H9 (cell line): Measurements from ENCODE around the gene PRKCZ. TPM values are rescaled to one million over a fixed set of nuclear protein-coding genes. Genes with fewer than 3 reads are reported as not detected.

Experiments
- DNase-seq: peaks from one replicate; pipeline ENCODE4 v3.0.0-alpha.2; 2017
- H2AFZ ChIP-seq: one replicate; pipeline ENCODE4 v1.6.1; 2013; ENCODE audit warnings: mild to moderate bottlenecking, low read length, control low read depth, moderate library complexity
- H2AK5ac ChIP-seq: 2 replicates; pipeline ENCODE4 v1.6.1; 2013; ENCODE audit warnings: low read length, control low read depth, mixed read lengths; ENCODE audit not compliant: insufficient read length
- H2BK120ac ChIP-seq: one replicate; pipeline ENCODE4 v1.6.1; 2013; ENCODE audit warnings: low read depth, mild to moderate bottlenecking, low read length, control low read depth, inconsistent platforms; ENCODE audit not compliant: poor library complexity, severe bottlenecking
- H2BK12ac ChIP-seq: 2 replicates; pipeline ENCODE4 v1.6.1; 2013; ENCODE audit warnings: low read length, control low read depth, mixed read lengths, low read depth; ENCODE audit not compliant: insufficient read length
- H2BK15ac ChIP-seq: 2 replicates; pipeline ENCODE4 v1.6.1; 2013; ENCODE audit warnings: low read depth, low read length, control low read depth
- H2BK20ac ChIP-seq: one replicate; pipeline ENCODE4 v1.6.1; 2013; ENCODE audit warnings: low read depth, mild to moderate bottlenecking, low read length, control low read depth, inconsistent platforms; ENCODE audit not compliant: poor library complexity, severe bottlenecking
- H2BK5ac ChIP-seq: 2 replicates; pipeline ENCODE4 v1.6.1; 2013; ENCODE audit warnings: low read length, control low read depth, mixed read lengths; ENCODE audit not compliant: insufficient read length
- H3K14ac ChIP-seq: 2 replicates; pipeline ENCODE4 v1.6.1; 2013; ENCODE audit warnings: low read length, control low read depth; ENCODE audit not compliant: insufficient read depth
- H3K18ac ChIP-seq: 2 replicates; pipeline ENCODE4 v1.6.1; 2013; ENCODE audit warnings: low read depth, mild to moderate bottlenecking, mixed read lengths, low read length, control low read depth; ENCODE audit not compliant: insufficient read length
- H3K23ac ChIP-seq: 2 replicates; pipeline ENCODE4 v1.6.1; 2013; ENCODE audit warnings: low read length, control low read depth, mixed read lengths, low read depth; ENCODE audit not compliant: insufficient read length
- H3K23me2 ChIP-seq: 2 replicates; pipeline ENCODE4 v1.6.1; 2013; ENCODE audit warnings: low read depth, mild to moderate bottlenecking, mixed read lengths, low read length, control low read depth; ENCODE audit not compliant: insufficient read length, poor library complexity, severe bottlenecking
- H3K27ac ChIP-seq: 2 replicates; pipeline ENCODE4 v1.5.1; 2013; ENCODE audit warnings: low read length, control low read depth, mixed read lengths, low read depth; ENCODE audit not compliant: insufficient read length
- H3K27me3 ChIP-seq: 2 replicates; pipeline ENCODE4 v1.6.1; 2013; ENCODE audit warnings: low read length, control low read depth, inconsistent platforms; ENCODE audit not compliant: insufficient read depth
- H3K4ac ChIP-seq: 2 replicates; pipeline ENCODE4 v1.6.1; 2013; ENCODE audit warnings: low read depth, mild to moderate bottlenecking, control low read depth, inconsistent platforms, low read length, moderate library complexity
- H3K4me1 ChIP-seq: 2 replicates; pipeline ENCODE4 v1.6.1; 2013; ENCODE audit warnings: low read length, control low read depth, inconsistent platforms; ENCODE audit not compliant: insufficient read depth
- H3K4me2 ChIP-seq: 2 replicates; pipeline ENCODE4 v1.6.1; 2013; ENCODE audit warnings: low read length, control low read depth, mixed read lengths; ENCODE audit not compliant: insufficient read length, insufficient read depth
- H3K56ac ChIP-seq: 2 replicates; pipeline ENCODE4 v1.6.1; 2013; ENCODE audit warnings: low read depth, mild to moderate bottlenecking, mixed read lengths, low read length, control low read depth; ENCODE audit not compliant: insufficient read length
- H3K79me1 ChIP-seq: 2 replicates; pipeline ENCODE4 v1.6.1; 2013; ENCODE audit warnings: low read depth, mild to moderate bottlenecking, moderate library complexity, low read length, control low read depth, inconsistent platforms; ENCODE audit not compliant: insufficient read depth, poor library complexity, severe bottlenecking
- H3K79me2 ChIP-seq: 2 replicates; pipeline ENCODE4 v1.6.1; 2013; ENCODE audit warnings: low read length, control low read depth, inconsistent platforms; ENCODE audit not compliant: insufficient read depth
- H3K9ac ChIP-seq: 2 replicates; pipeline ENCODE4 v1.6.1; 2013; ENCODE audit warnings: low read length, control low read depth, mixed read lengths; ENCODE audit not compliant: insufficient read length; ENCODE audit errors: extremely low read depth
- H3K9me3 ChIP-seq: one replicate; pipeline ENCODE4 v1.6.1; 2013; ENCODE audit warnings: low read depth, low read length, inconsistent platforms; ENCODE audit not compliant: control insufficient read depth
- H3T11ph ChIP-seq: one replicate; pipeline ENCODE4 v1.6.1; 2013; ENCODE audit warnings: mild to moderate bottlenecking, low read length, control low read depth, inconsistent platforms
- H4K20me1 ChIP-seq: one replicate; pipeline ENCODE4 v1.6.1; 2013; ENCODE audit not compliant: control insufficient read depth, insufficient read length, insufficient read depth
- H4K5ac ChIP-seq: 2 replicates; pipeline ENCODE4 v1.6.1; 2013; ENCODE audit warnings: low read depth, mild to moderate bottlenecking, mixed read lengths, low read length, control low read depth; ENCODE audit not compliant: insufficient read length
- H4K8ac ChIP-seq: replicated peaks from 2 replicates; pipeline ENCODE4 v1.6.1; 2013; ENCODE audit warnings: low read length, control low read depth, mixed read lengths, low read depth; ENCODE audit not compliant: insufficient read length
- H4K91ac ChIP-seq: 2 replicates; pipeline ENCODE4 v1.6.1; 2013; ENCODE audit warnings: low read depth, mild to moderate bottlenecking, moderate library complexity, mixed read lengths, low read length, control low read depth; ENCODE audit not compliant: insufficient read length
- H3K27ac Mint-ChIP-seq, 3 experiments: 2 replicates in 2 of 3; 3 replicates in 1 of 3; pipeline ENCODE4 v1.8.0; 2020 to 2021; ENCODE audit warnings: mixed read lengths in 3 of 3, mild to moderate bottlenecking in 1 of 3, moderate library complexity in 1 of 3
- H3K27me3 Mint-ChIP-seq: 2 replicates; pipeline ENCODE4 v1.8.0; 2021; ENCODE audit warnings: low read depth, mild to moderate bottlenecking, moderate library complexity, mixed read lengths
- H3K36me3 Mint-ChIP-seq, 3 experiments: 2 replicates in 2 of 3; 3 replicates in 1 of 3; pipeline ENCODE4 v1.8.0; 2020 to 2021; ENCODE audit warnings: low read depth in 3 of 3, mixed read lengths in 3 of 3; ENCODE audit not compliant: insufficient read depth in 1 of 3
- H3K4me1 Mint-ChIP-seq, 2 experiments: 2 replicates each; pipeline ENCODE4 v1.8.0; 2020; ENCODE audit warnings: mixed read lengths in 2 of 2
- H3K4me3 Mint-ChIP-seq, 2 experiments: 2 replicates in 1 of 2; 3 replicates in 1 of 2; pipeline ENCODE4 v1.8.0; 2020 to 2021; ENCODE audit warnings: mild to moderate bottlenecking in 2 of 2, mixed read lengths in 2 of 2, moderate library complexity in 1 of 2
- H3K9me3 Mint-ChIP-seq, 2 experiments: 2 replicates in 1 of 2; 3 replicates in 1 of 2; pipeline ENCODE4 v1.8.0; 2020; ENCODE audit warnings: mild to moderate bottlenecking in 2 of 2, mixed read lengths in 2 of 2, moderate library complexity in 1 of 2
- WGBS: extraction: QIAGEN DNeasy Blood & Tissue Kit; methylation state at CpG from one replicate; pipeline ENCODE4 v1.1.7; 2013; ENCODE audit warnings: missing lambda C conversion rate, low lambda C conversion rate, mixed read lengths; ENCODE audit not compliant: insufficient read length; ENCODE audit errors: extremely low coverage; 5-methylcytosine and 5-hydroxymethylcytosine counted together
- total RNA-seq: library from RNA; stranded (reverse); gene quantifications from 2 replicates; pipeline ENCODE4 v1.2.1, GENCODE V29; 2021
- TF ChIP-seq, protein P1 (sequence below): fragments of 200-600 bp; sonication (generic); conservative IDR thresholded peaks from 3 replicates; pipeline ENCODE4 v1.8.0; 2021; ENCODE audit warnings: antibody characterized with exemption, mild to moderate bottlenecking

The PRKCZ gene
- total RNA-seq, 1 experiment from 2014 or later = 48.4 TPM

GRCh38 chr1:2178875-2179274 is 128.7 kb downstream of the PRKCZ start:
- no peak overlapping the region for H3K4me3 Mint-ChIP-seq
- no peak overlapping the region for H4K8ac ChIP-seq
- H3K56ac ChIP-seq = no peak overlapping the region
- H3T11ph ChIP-seq = no peak overlapping the region
- no peaks in the 10 kb centered on the region for H3K9me3 Mint-ChIP-seq
- H2AK5ac ChIP-seq = no peak overlapping the region
- H2AFZ ChIP-seq = no peak overlapping the region
- H4K20me1 ChIP-seq = no peaks in the 10 kb centered on the region
- no peak overlapping the region for H2BK120ac ChIP-seq
- no peak overlapping the region for H2BK12ac ChIP-seq
- H3K4me2 ChIP-seq = no peak overlapping the region
- no peak overlapping the region for H3K14ac ChIP-seq
- no peak overlapping the region for H2BK5ac ChIP-seq
- H2BK15ac ChIP-seq = no peak overlapping the region
- no peaks in the 10 kb centered on the region for H3K23me2 ChIP-seq
- H3K4me1 ChIP-seq = no peaks in the 10 kb centered on the region
- no CpG with 5 or more reads among the region's 16 CpGs for WGBS
- peaks cover 19 to 52% (median 44%) of the 10 kb centered on the region in 3 experiments; a peak in 6 of 7 replicates for H3K36me3 Mint-ChIP-seq
- H3K27me3 ChIP-seq = no peaks in the 10 kb centered on the region
- no peak overlapping the region for H4K5ac ChIP-seq
- no peaks in the 10 kb centered on the region for H3K9me3 ChIP-seq
- H3K27ac ChIP-seq = no peak overlapping the region
- no peak overlapping the region for H2BK20ac ChIP-seq
- H4K91ac ChIP-seq = no peak overlapping the region
- H3K27ac Mint-ChIP-seq = no peak overlapping the region
- no peak for DNase-seq
- peaks cover 1% of the 10 kb centered on the region; the same call in 1 of the 2 replicates for H3K27me3 Mint-ChIP-seq
- H3K23ac ChIP-seq = no peak overlapping the region
- H3K79me2 ChIP-seq = no peaks in the 10 kb centered on the region
- H3K9ac ChIP-seq = no peak overlapping the region
- H3K4ac ChIP-seq = no peak overlapping the region
- H3K18ac ChIP-seq = no peak overlapping the region
- TF ChIP-seq, protein P1, sequence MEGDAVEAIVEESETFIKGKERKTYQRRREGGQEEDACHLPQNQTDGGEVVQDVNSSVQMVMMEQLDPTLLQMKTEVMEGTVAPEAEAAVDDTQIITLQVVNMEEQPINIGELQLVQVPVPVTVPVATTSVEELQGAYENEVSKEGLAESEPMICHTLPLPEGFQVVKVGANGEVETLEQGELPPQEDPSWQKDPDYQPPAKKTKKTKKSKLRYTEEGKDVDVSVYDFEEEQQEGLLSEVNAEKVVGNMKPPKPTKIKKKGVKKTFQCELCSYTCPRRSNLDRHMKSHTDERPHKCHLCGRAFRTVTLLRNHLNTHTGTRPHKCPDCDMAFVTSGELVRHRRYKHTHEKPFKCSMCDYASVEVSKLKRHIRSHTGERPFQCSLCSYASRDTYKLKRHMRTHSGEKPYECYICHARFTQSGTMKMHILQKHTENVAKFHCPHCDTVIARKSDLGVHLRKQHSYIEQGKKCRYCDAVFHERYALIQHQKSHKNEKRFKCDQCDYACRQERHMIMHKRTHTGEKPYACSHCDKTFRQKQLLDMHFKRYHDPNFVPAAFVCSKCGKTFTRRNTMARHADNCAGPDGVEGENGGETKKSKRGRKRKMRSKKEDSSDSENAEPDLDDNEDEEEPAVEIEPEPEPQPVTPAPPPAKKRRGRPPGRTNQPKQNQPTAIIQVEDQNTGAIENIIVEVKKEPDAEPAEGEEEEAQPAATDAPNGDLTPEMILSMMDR = no peak
- peaks cover 2 to 7% of the 10 kb centered on the region in 2 experiments; a peak in 2 of 4 replicates for H3K4me1 Mint-ChIP-seq
- no peaks in the 10 kb centered on the region for H3K79me1 ChIP-seq
